Peyer's patch (tissue), 4 donors: ENCODE results near the gene ARHGEF12.

Experiments used
- CTCF ChIP-seq, 6 experiments: fragments of 450-650 bp in 4 of 6; fragments of 200-600 bp in 2 of 6; sonication (generic) in 1 of 6; IDR thresholded peaks; one replicate each; pipeline ENCODE4 v1.5.1; 2017 to 2019; ENCODE audit warnings: antibody characterized with exemption in 6 of 6, mild to moderate bottlenecking in 3 of 6, moderate library complexity in 1 of 6
- POLR2A ChIP-seq, 2 donors: fragments of 450-650 bp; IDR thresholded peaks; one replicate each; pipeline ENCODE4 v1.5.1; 2017; ENCODE audit warnings: antibody characterized with exemption in 2 of 2, mild to moderate bottlenecking in 2 of 2, moderate library complexity in 2 of 2

- TF ChIP-seq POLR2A (IDR thresholded peaks at IDR 0.05) (peak in 1 of 2 donors; percentile 36), CTCF (IDR thresholded peaks at IDR 0.05) (peak in 1 of 6 experiments; percentile 20)
These were observed 25.3 kb upstream of the ARHGEF12 start for GRCh38 chr11:120310870-120311269.
